ENCODE data around the gene ELFN1.

Gene ELFN1

GRCh38 chr7:1714583-1715330, 44.7 kb downstream of the ELFN1 start:
- TF ChIP-seq CTCF (IDR thresholded peaks at IDR 0.05), result no peak
- no peaks in the 10 kb centered on the region for H3K36me3 ChIP-seq (ENCODE audit: control insufficient read depth, insufficient read depth, low read length)
- H3K27ac ChIP-seq, result no peak overlapping the region
- no peak overlapping the region for H3K4me2 ChIP-seq (ENCODE audit: low read length)
- H3K27me3 ChIP-seq (ENCODE audit: control insufficient read depth, insufficient read depth, low read length), result peaks cover 3% of the 10 kb centered on the region
- no peak overlapping the region for H3K4me3 ChIP-seq (ENCODE audit: low read depth, low read length)
- no peak overlapping the region for H3K9ac ChIP-seq
- no peaks in the 10 kb centered on the region for H3K79me2 ChIP-seq
- no peaks in the 10 kb centered on the region for H3K9me3 ChIP-seq (ENCODE audit: control insufficient read depth, low read length)
- H3K4me1 ChIP-seq, result no peaks in the 10 kb centered on the region
- no peak overlapping the region for H2AFZ ChIP-seq

GRCh38 chr7:1715331-1715625, 45.2 kb downstream of the ELFN1 start:
- Histone ChIP-seq H3K4me1 (no peaks in the 10 kb centered on the region), H3K27me3 (ENCODE audit: control insufficient read depth, insufficient read depth, low read length) (peaks cover 3% of the 10 kb centered on the region), H3K9me3 (ENCODE audit: control insufficient read depth, low read length) (no peaks in the 10 kb centered on the region), H3K27ac (no peak overlapping the region), H3K9ac (no peak overlapping the region), H3K79me2 (no peaks in the 10 kb centered on the region), H3K4me3 (ENCODE audit: low read depth, low read length) (no peak overlapping the region), H3K36me3 (ENCODE audit: control insufficient read depth, insufficient read depth, low read length) (no peaks in the 10 kb centered on the region), H3K4me2 (ENCODE audit: low read length) (no peak overlapping the region), H2AFZ (no peak overlapping the region)
- no peak for TF ChIP-seq CTCF (IDR thresholded peaks at IDR 0.05)

- Histone ChIP-seq H2AFZ (no peak overlapping the region), H3K27ac (no peak overlapping the region), H3K27me3 (ENCODE audit: control insufficient read depth, insufficient read depth, low read length) (peaks cover 3% of the 10 kb centered on the region), H3K9ac (no peak overlapping the region), H3K4me3 (ENCODE audit: low read depth, low read length) (no peak overlapping the region), H3K79me2 (no peaks in the 10 kb centered on the region), H3K4me2 (ENCODE audit: low read length) (no peak overlapping the region), H3K36me3 (ENCODE audit: control insufficient read depth, insufficient read depth, low read length) (no peaks in the 10 kb centered on the region), H3K9me3 (ENCODE audit: control insufficient read depth, low read length) (no peaks in the 10 kb centered on the region), H3K4me1 (no peaks in the 10 kb centered on the region)
- no peak for TF ChIP-seq CTCF (IDR thresholded peaks at IDR 0.05)
Measured at GRCh38 chr7:1715671-1716074, 45.6 kb downstream of the ELFN1 start.

GRCh38 chr7:1716263-1717094, 46.4 kb downstream of the ELFN1 start:
- Histone ChIP-seq H3K36me3 (ENCODE audit: control insufficient read depth, insufficient read depth, low read length) (no peaks in the 10 kb centered on the region), H2AFZ (no peak overlapping the region), H3K4me3 (ENCODE audit: low read depth, low read length) (no peak overlapping the region), H3K79me2 (no peaks in the 10 kb centered on the region), H3K4me2 (ENCODE audit: low read length) (no peak overlapping the region), H3K9ac (no peak overlapping the region), H3K27me3 (ENCODE audit: control insufficient read depth, insufficient read depth, low read length) (peaks cover 3% of the 10 kb centered on the region), H3K9me3 (ENCODE audit: control insufficient read depth, low read length) (no peaks in the 10 kb centered on the region), H3K27ac (no peak overlapping the region), H3K4me1 (no peaks in the 10 kb centered on the region)
- TF ChIP-seq CTCF (IDR thresholded peaks at IDR 0.05), result no peak
